SK-N-SH treated with all-trans-retinoic acid at 6 μM for 48 hours (cell line): ENCODE measurements around the gene PNPLA7.

ENCODE experiments used
- ATAC-seq: fragments of 200-7000 bp; cut with Tn5 transposase; 3 replicates; pipeline ENCODE4 v1.9.1; 2020; ENCODE audit warnings: mild to moderate bottlenecking, moderate library complexity
- CSDC2 ChIP-seq: fragments of 250-450 bp; sonication (Bioruptor Pico); IDR thresholded peaks from 2 replicates; pipeline ENCODE4 v1.5.0; 2020; ENCODE audit warnings: mild to moderate bottlenecking, moderate library complexity
- CSRNP3 ChIP-seq: fragments of 250-450 bp; sonication (Bioruptor Pico); IDR thresholded peaks from 2 replicates; pipeline ENCODE4 v1.5.1; 2021; ENCODE audit warnings: mild to moderate bottlenecking, moderate library complexity
- GLIS3 ChIP-seq: fragments of 250-450 bp; sonication (Bioruptor Pico); IDR thresholded peaks from 2 replicates; pipeline ENCODE4 v1.5.0; 2020; ENCODE audit warnings: mild to moderate bottlenecking, moderate library complexity
- ISL1 ChIP-seq: fragments of 250-450 bp; sonication (Bioruptor Pico); IDR thresholded peaks from 2 replicates; pipeline ENCODE4 v2.1.2; 2022; ENCODE audit warnings: mild to moderate bottlenecking, moderate library complexity
- OSR1 ChIP-seq: fragments of 250-450 bp; sonication (Bioruptor Pico); IDR thresholded peaks from 2 replicates; pipeline ENCODE4 v1.8.0; 2022; ENCODE audit warnings: moderate library complexity, mild to moderate bottlenecking, inconsistent platforms
- RARB ChIP-seq: fragments of 250-450 bp; sonication (Bioruptor Pico); IDR thresholded peaks from 2 replicates; pipeline ENCODE4 v1.8.0; 2021; ENCODE audit warnings: mild to moderate bottlenecking, moderate library complexity
- TCF4 ChIP-seq: fragments of 250-450 bp; sonication (Bioruptor Pico); IDR thresholded peaks from 2 replicates; pipeline ENCODE4 v1.8.0; 2021; ENCODE audit warnings: mild to moderate bottlenecking, moderate library complexity, borderline replicate concordance
- TSHZ2 ChIP-seq: fragments of 250-450 bp; sonication (Bioruptor Pico); IDR thresholded peaks from 2 replicates; pipeline ENCODE4 v1.5.0; 2020; ENCODE audit warnings: mild to moderate bottlenecking, moderate library complexity
- ZFP30 ChIP-seq: fragments of 450-650 bp; formaldehyde crosslinking; IDR thresholded peaks from 2 replicates; pipeline ENCODE4 v1.5.0; 2022; ENCODE audit warnings: mild to moderate bottlenecking, moderate library complexity
- ZNF565 ChIP-seq: fragments of 450-650 bp; formaldehyde crosslinking; conservative IDR thresholded peaks from 2 replicates; pipeline ENCODE4 v1.5.0; 2020; ENCODE audit warnings: low read depth, mild to moderate bottlenecking, moderate library complexity
- ZNF70 ChIP-seq: fragments of 450-650 bp; formaldehyde crosslinking; IDR thresholded peaks from 2 replicates; pipeline ENCODE4 v1.5.0; 2020; ENCODE audit warnings: mild to moderate bottlenecking, moderate library complexity
- ZNF8 ChIP-seq: fragments of 450-650 bp; formaldehyde crosslinking; IDR thresholded peaks from 2 replicates; pipeline ENCODE4 v1.5.0; 2020; ENCODE audit warnings: mild to moderate bottlenecking, moderate library complexity
- TF ChIP-seq, protein P1 (sequence below): fragments of 250-450 bp; sonication (Bioruptor Pico); IDR thresholded peaks from 2 replicates; pipeline ENCODE4 v1.8.0; 2021; ENCODE audit warnings: low read depth, mild to moderate bottlenecking, moderate library complexity, borderline replicate concordance
- TF ChIP-seq, protein P2 (sequence below): fragments of 250-450 bp; sonication (Bioruptor Pico); IDR thresholded peaks from 2 replicates; pipeline ENCODE4 v1.5.1; 2020; ENCODE audit warnings: low read depth, mild to moderate bottlenecking, moderate library complexity
- TF ChIP-seq, protein P3 (sequence below): fragments of 250-450 bp; sonication (Bioruptor Pico); IDR thresholded peaks from 2 replicates; pipeline ENCODE4 v1.8.0; 2020; ENCODE audit warnings: mild to moderate bottlenecking, moderate library complexity, borderline replicate concordance

Gene PNPLA7

DNA sequence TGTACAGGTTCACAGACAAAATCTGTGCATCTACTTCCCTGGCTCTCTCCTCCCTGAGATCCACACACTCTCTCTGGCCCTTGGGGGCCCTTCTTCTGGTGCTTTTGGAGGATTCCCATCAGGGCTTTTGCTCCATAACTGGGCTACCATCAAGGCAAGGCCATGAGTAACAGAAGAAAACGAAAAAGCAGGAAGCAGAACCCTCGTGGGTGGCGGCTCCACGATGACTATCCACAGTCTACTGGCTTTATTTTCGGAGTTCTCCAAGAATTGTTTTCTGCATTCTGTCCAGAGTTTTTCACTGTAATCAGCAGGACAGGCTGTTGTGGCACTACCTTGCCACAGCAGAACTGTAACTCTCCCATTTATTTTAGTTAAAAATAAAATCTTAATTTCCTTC lies 19.9 kb downstream of the PNPLA7 start:
- TF ChIP-seq CSDC2 (CRISPR knock-in tag) (no peak), TCF4 (no peak), TSHZ2 (CRISPR knock-in tag) (no peak)
- TF ChIP-seq, protein P1, sequence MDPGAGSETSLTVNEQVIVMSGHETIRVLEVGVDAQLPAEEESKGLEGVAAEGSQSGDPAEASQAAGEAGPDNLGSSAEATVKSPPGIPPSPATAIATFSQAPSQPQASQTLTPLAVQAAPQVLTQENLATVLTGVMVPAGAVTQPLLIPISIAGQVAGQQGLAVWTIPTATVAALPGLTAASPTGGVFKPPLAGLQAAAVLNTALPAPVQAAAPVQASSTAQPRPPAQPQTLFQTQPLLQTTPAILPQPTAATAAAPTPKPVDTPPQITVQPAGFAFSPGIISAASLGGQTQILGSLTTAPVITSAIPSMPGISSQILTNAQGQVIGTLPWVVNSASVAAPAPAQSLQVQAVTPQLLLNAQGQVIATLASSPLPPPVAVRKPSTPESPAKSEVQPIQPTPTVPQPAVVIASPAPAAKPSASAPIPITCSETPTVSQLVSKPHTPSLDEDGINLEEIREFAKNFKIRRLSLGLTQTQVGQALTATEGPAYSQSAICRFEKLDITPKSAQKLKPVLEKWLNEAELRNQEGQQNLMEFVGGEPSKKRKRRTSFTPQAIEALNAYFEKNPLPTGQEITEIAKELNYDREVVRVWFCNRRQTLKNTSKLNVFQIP (CRISPR knock-in tag), result no peak
- no peak for ATAC-seq

DNA sequence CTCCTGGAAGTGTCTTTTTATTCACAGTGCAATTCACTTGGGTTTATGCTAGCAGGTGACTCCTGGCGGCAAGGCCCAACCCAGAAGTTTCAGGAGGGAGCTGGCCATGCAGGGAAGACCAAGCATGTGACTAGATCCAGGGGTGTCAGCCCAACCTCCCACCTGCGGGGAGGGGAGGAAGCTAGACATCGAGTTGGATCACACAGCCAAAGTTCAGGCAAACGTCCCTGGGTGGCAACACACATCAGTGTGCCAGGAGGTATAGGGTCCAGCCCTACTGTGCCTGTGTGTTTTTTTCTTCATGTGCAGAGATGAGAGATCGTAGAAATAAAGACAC lies 25.3 kb downstream of the PNPLA7 start:
- no peak for TF ChIP-seq ZFP30 (CRISPR knock-in tag)
- TF ChIP-seq, protein P2, sequence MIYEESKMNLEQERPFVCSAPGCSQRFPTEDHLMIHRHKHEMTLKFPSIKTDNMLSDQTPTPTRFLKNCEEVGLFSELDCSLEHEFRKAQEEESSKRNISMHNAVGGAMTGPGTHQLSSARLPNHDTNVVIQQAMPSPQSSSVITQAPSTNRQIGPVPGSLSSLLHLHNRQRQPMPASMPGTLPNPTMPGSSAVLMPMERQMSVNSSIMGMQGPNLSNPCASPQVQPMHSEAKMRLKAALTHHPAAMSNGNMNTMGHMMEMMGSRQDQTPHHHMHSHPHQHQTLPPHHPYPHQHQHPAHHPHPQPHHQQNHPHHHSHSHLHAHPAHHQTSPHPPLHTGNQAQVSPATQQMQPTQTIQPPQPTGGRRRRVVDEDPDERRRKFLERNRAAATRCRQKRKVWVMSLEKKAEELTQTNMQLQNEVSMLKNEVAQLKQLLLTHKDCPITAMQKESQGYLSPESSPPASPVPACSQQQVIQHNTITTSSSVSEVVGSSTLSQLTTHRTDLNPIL (CRISPR knock-in tag), result no peak
- TF ChIP-seq, all 23 proteins: peak for 0

DNA sequence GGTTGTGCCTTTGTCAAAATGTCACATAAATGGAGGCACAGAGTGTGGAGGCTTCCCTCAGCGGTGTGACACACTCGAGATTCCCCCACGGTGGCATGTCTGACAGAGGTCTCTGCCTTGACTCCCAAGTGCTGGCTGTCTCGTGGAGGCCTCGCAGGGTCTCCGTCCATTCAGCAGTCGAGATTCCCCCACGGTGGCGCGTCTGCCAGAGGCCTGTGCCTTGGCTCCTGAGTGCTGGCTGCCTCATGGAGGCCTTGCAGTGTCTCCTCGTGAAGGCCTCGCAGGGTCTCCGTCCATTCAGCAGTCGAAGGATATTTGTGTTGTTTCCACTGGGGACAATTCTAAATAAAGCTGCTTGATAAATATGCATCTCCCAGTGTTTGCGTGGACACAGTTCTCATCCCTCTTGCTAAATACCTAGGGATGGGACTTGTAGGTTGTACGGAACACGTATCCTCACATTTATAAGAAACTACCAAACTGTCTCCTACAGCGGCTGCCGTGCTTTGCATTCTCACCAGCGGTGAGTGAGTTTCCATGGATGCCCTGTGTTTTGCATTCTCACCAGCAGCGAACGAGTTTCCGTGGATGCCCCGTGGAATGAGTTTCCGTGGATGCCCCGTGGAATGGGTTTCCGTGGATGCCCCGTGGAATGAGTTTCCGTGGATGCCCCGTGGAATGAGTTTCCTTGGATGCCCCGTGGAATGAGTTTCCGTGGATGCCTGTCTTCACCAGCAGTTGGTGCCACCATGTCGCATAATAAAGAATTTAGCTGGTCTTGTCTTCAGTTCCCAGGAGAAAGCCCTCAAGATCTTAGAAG lies 25.8 kb downstream of the PNPLA7 start:
- no peak for TF ChIP-seq ZNF565 (CRISPR knock-in tag)
- TF ChIP-seq, protein P2 (CRISPR knock-in tag), result no peak
- TF ChIP-seq ZNF8 (CRISPR knock-in tag), result no peak
- TF ChIP-seq, protein P3, sequence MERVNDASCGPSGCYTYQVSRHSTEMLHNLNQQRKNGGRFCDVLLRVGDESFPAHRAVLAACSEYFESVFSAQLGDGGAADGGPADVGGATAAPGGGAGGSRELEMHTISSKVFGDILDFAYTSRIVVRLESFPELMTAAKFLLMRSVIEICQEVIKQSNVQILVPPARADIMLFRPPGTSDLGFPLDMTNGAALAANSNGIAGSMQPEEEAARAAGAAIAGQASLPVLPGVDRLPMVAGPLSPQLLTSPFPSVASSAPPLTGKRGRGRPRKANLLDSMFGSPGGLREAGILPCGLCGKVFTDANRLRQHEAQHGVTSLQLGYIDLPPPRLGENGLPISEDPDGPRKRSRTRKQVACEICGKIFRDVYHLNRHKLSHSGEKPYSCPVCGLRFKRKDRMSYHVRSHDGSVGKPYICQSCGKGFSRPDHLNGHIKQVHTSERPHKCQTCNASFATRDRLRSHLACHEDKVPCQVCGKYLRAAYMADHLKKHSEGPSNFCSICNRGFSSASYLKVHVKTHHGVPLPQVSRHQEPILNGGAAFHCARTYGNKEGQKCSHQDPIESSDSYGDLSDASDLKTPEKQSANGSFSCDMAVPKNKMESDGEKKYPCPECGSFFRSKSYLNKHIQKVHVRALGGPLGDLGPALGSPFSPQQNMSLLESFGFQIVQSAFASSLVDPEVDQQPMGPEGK (CRISPR knock-in tag), result no peak
- no peak for TF ChIP-seq CSRNP3
- no peak for TF ChIP-seq GLIS3 (CRISPR knock-in tag)
- no peak for ATAC-seq

More for the DNA sequence above, 25.3 kb downstream of the PNPLA7 start:
- no peak for ATAC-seq

DNA sequence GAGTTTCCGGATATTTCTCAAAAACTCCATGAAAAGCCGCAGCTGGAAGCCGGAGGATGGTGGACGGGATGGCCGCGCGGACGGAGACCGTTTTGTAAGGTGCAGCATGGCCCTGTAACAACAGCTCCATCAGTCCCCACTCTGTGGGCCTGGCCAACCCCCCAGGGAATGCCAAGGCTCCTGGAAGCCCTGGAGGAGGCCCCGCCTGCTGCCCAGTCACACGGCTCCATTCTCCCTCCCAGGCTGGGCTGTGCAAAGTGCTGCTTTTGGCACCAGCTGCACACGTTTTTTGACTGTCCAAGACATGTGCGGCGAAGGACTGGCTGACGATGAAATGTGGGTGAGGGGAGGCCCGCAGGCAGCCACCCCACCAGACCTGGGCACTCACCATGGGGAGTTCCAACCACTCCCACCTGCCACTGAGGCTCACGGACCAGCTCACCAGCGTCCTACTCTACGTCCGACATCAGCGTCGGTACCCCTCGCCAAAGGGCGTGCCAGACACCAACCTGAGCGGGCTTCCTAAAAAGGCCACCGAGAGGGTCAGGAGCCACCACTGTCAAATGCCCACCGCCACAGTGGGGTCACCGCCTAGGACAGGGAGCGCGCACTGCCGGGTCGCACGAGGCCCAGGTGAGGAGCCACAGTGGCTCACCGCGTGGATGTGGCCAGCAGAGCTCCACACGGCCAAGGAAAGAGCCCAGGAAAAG lies 27.3 kb downstream of the PNPLA7 start:
- TF ChIP-seq CSRNP3 (no peak), ZNF8 (CRISPR knock-in tag) (no peak), OSR1 (no peak), ZNF70 (CRISPR knock-in tag) (no peak), ZNF565 (CRISPR knock-in tag) (no peak), RARB (CRISPR knock-in tag) (no peak), ISL1 (CRISPR knock-in tag) (no peak), TSHZ2 (CRISPR knock-in tag) (no peak)
- TF ChIP-seq, protein P3 (CRISPR knock-in tag), result no peak
- ATAC-seq, result no peak
